NCI-H2107 treated with DMSO at 0.1 percent for 48 hours (cell line): Measurements from ENCODE around the gene TPRG1L.

ENCODE experiments used
- DNase-seq: peaks from one replicate; lab custom pipeline; 2025; ENCODE audit not compliant: unreplicated experiment; lab: John Stamatoyannopoulos, UW

TPRG1L gene

GRCh38 chr1:3593745-3594144 is 31.1 kb upstream of the TPRG1L start:
- DNase-seq: no peak

DNA sequence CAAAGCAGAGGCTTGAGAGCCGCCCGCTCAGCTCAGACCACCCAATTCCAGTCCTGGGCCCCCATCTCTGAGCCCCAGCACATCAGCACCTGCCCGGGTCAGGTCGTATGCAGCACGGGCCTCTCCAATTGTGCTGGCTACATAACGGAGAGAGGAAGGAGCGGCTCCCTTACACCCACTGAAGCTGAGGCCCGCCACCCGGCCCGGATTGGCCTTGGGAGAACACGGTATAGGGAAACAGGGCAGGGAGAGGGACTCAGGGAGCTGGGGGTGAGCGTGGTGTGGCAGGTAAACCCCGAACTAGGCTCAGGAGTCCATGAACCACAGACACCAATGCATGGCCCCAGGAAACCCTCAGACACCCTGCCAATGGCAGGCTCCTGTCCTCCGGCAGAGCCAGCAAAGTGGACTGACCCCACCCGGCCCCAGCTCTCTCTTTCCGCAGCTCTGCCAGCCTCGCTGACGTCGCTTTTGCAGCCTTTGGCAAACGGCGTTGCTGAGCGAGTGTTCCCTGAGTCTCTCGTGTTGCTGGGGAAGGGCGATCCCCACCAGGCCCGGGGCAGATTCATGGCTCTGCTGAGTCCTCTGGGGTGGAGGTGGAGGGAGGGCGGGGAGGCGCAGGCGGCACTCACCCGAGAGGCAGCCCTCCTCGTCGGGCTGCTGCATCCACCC is 30.0 kb upstream of the TPRG1L start:
- DNase-seq: no peak

DNA sequence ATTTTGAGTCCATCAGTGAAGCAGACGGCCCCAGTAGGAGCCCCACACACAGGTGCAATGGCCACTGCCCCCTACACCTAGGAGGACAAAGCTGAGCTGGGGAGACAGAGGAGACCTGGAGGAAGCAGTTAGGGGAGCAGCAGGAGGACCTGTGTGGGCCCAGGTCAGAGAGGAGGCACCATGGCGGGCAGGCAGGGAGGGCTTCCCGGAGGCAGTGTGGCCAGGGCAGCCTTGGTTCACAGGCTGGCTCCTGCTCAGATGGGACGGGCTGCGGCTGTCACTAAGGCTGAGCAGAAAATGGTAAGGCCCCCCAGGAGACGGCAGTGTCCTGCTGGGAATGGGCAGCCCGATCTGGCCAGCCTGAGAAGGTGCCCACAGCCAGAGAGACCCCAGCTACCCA is 28.9 kb upstream of the TPRG1L start:
- DNase-seq: no peak

- no peak for DNase-seq
These were observed 27.9 kb upstream of the TPRG1L start for GRCh38 chr1:3596663-3597598.

GRCh38 chr1:3597599-3597964 is 27.2 kb upstream of the TPRG1L start:
- DNase-seq: no peak

DNA sequence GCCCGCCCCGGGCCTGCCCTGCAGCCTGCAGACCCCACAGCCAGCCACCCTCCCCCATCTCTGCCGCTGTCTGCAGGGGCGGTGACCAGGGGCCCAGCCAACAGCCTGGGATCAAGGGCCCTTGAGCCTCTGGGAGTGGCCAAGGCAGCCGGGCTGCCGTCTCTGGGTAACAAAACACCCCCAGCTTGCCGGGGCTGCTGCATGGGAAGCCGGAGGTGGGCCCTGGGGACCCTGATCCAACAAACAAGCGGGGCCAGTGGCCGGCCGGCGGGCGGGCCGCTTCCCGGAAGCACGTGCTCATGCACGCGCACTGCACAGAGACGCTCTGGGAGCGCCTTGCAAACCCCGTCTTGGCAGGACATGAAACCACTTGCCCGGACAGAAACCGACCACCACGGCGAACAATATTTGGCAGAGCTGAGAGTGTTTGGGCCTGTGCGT is 26.7 kb upstream of the TPRG1L start:
- no peak for DNase-seq

- no peak for DNase-seq
These were observed 26.1 kb upstream of the TPRG1L start for GRCh38 chr1:3598522-3599285.

GRCh38 chr1:3599286-3599811 is 25.5 kb upstream of the TPRG1L start:
- DNase-seq: no peak

DNA sequence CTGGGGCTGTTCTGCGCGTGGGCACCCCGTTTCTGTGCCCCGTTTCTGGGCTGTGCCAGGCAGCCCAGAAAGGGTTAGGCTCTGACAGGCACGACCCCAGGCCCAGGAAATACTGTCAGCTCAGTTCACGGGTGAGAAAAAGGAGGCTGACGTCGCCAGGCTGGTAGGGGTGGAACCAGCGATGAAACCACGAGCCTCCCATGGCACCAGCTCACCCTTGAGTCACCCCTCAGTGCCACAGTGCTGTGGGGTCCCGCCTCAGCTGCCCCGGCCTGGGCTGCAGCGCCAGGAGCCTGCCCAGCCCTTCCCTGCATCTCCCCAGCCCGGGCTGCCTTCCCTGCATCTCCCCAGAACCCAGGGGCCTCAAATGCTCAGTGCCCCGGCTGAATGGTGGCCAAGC is 25.0 kb upstream of the TPRG1L start:
- no peak for DNase-seq

GRCh38 chr1:3600354-3600753 is 24.5 kb upstream of the TPRG1L start:
- no peak for DNase-seq

DNA sequence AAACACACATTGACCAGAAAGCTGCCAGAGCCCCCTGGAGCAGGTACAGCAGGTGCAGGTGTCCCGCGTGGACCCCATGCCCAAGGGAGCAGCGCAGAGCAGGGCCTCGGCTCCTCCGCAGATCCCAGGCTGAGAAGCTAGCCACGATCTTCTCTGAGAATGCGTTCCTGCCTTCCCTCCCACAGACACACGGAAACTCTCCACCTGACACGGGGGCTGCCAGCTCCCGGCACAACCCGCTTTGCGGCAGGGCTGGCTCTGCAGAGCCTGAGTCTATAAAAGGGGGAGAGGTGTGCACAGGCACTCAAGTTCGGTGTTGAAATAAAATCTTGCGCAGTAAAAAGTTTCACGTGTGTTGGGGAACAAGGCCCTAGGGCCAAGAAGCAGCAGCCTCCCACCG is 23.1 kb upstream of the TPRG1L start:
- DNase-seq: no peak

- DNase-seq: no peak
These were observed 22.4 kb upstream of the TPRG1L start for GRCh38 chr1:3602375-3602774.

- no peak for DNase-seq
These were observed 21.7 kb upstream of the TPRG1L start for GRCh38 chr1:3603156-3603555.

- DNase-seq: no peak
These were observed 21.0 kb upstream of the TPRG1L start for GRCh38 chr1:3603571-3604467.

- no peak for DNase-seq
These were observed 20.3 kb upstream of the TPRG1L start for GRCh38 chr1:3604468-3604974.

- DNase-seq: no peak
These were observed 19.6 kb upstream of the TPRG1L start for GRCh38 chr1:3604997-3605823.

DNA sequence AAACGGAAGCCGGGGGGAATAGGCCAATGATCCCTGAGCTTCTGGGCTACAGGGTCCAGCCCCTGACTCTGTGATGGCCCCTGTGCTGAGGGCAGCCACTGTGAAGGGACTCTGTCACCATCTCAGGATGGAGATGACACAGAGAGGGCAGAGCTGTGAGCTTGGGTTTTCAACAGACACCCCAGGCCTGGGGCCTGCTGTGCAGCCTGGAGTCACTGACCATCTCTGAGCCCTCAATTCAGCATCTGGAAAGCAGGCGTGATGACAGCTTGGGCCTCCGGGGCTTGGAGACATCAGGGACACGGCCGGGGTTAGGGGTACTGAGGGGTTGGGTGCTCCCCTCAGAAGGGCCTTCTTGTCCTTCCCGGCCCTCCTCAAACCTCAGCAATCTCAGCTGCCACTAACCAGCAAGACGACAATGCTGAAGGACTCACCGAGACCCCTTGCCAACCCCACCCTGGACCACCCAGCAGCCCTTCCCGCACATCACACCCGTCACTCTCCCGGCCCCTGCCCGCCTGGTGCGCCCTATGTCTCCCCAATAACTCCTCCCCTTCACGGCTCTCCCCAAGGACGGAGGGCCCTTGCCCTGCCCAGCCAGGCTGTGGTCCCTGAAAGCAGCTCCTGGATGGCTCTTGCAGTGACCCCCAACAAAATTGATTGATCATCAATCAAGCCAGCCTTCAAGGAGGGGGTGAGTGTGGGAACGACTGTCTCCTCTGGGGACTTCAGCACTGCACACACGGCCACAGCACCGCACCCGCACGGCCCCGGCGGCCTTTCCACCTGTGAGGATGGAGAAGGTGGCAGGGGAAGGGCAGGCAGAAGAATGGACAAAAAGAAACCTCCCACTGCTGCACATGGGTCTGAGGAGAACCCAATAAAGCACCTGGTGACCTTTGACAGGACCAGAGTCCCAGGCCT is 17.8 kb upstream of the TPRG1L start:
- DNase-seq: no peak

DNA sequence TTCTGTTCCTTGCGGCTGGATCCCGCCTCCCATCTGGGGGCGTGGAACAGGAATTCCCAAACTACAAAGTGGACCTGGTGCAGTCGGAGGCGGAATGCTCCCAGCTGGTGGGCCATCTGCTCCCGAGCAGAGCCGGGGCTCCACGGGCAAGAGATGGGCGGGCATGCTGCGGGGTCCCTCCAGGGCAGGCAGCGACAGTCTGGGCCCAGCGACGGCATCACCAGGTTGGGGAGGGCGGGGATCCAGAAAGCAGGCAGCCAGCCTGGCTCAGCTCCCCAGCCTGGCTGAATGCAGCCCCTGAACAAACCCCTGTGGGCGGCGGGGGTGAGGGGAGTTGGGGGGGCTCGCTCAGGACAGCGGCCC is 17.1 kb upstream of the TPRG1L start:
- DNase-seq: no peak
